Testis (tissue), 2 donors: ENCODE measurements around the gene FAM163B.

Source experiments
- POLR2A ChIP-seq: fragments of 450-650 bp; IDR thresholded peaks from one replicate; pipeline ENCODE4 v1.6.1; 2017; ENCODE audit warnings: antibody characterized with exemption, mild to moderate bottlenecking, moderate library complexity
- TF ChIP-seq, protein P1 (sequence below), 3 experiments: fragments of 450-650 bp in 2 of 3; fragments of 200-600 bp in 1 of 3; sonication (generic) in 1 of 3; IDR thresholded peaks; one replicate each; pipeline ENCODE4 v1.5.1; 2016 to 2019; ENCODE audit warnings: antibody characterized with exemption in 3 of 3, mild to moderate bottlenecking in 2 of 3, moderate library complexity in 1 of 3

DNA sequence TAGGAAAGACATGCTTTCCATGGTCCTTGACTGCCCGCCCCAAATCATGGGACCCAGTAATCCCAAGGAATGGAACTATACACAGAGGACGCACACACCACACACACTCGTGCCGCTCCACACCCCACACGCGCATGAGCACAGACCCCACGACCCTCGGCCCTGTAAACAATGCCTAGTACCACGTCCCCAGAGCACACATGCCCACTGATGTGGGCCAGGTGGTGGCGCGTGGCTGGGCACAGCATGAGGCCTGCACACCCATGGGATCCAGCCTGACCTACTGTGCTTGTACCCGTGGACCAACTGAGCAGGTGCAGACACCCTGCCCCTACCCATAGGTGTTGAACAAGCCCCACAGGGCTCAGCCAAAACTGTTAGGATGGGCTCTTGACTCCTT lies 27.7 kb upstream of the FAM163B start:
- TF ChIP-seq, protein P1, sequence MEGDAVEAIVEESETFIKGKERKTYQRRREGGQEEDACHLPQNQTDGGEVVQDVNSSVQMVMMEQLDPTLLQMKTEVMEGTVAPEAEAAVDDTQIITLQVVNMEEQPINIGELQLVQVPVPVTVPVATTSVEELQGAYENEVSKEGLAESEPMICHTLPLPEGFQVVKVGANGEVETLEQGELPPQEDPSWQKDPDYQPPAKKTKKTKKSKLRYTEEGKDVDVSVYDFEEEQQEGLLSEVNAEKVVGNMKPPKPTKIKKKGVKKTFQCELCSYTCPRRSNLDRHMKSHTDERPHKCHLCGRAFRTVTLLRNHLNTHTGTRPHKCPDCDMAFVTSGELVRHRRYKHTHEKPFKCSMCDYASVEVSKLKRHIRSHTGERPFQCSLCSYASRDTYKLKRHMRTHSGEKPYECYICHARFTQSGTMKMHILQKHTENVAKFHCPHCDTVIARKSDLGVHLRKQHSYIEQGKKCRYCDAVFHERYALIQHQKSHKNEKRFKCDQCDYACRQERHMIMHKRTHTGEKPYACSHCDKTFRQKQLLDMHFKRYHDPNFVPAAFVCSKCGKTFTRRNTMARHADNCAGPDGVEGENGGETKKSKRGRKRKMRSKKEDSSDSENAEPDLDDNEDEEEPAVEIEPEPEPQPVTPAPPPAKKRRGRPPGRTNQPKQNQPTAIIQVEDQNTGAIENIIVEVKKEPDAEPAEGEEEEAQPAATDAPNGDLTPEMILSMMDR (IDR thresholded peaks at IDR 0.05): no peak
- TF ChIP-seq POLR2A: no peak
